Measurements from ENCODE around the gene TRIM54.
A peak's percentile ranks its signal among the peaks of the same experiment; 100 is the strongest.
"Not testable (repeated sequence)": the region's sequence is repeated elsewhere in the genome, so short reads cannot be mapped to it uniquely, and the experiment has no call there.

Gene TRIM54

DNA sequence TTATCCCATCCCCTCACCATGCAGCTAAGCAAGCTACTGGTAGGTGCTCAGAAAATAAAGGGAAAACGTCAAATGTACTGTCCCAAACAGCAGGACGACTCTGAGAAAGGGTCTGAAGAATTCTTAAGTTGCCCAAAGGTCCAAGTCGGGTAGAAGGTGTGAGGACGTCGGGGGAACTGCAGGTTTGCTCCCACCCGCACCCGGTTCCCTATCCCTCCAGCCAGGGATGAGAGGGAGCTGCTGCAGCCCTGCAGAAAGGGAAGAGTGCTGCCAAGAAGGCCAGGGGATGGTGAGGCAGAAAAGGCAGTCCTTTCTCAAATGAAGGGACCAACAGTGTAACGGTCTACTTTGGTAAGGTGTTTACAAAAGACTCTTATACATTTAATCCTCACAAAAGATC, 32.9 kb downstream of the TRIM54 start:
- no peak for DNase-seq

DNA sequence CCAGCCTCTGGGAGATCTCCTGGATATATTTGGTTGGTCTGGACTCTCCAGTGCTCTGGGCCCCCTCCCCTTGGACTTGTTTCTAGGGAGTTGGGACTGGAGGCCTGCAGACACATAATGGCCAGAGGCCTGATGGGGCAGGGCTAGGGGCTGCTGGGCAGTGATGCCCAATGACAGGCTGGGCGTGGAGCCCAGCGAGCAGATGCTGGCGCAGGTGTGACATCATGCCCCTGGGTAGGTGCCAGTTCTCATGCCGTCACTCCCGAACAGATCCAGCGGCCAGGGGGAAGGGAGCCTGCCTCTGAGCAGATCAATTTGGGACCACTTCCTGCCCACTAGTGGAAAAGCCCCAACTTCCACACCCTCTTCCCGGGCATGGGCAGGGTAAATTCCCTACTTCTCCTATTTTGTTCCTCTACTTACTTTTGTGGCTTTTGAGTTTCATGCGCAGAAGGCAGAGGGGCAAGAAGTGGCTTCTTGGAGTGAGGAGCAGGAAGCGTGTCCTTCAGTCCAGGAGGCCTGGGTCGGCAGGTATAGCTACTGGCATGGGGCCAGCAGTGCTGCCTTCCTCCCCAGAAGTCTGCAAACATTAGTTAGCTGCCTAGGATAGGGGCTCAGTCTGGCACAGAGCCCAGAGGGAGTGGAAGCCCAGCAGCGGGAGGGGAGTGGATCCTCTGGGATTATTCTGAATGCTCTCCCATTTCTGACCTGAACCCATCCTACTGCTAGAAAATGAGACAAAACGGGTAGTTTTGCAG, 34.6 kb downstream of the TRIM54 start:
- DNase-seq = no peak

DNA sequence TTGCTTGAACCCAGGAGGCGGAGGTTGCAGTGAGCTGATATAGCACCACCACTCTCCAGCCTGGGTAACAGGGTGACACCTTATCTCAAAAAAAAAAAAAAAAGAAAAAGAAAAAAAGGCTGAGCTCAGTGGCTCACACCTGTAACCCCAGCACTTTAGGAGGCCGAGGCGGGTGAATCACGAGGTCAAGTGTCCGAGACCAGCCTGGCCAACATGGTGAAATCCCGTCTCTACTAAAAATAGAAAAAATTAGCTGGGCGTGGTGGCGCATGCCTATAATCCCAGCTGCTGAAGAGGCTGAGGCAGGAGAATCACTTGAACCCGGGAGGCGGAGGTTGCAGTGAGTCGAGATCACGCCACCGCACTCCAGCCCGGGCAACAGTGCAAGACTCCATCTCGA, 37.6 kb downstream of the TRIM54 start:
- not testable (repeated sequence) for DNase-seq

DNA sequence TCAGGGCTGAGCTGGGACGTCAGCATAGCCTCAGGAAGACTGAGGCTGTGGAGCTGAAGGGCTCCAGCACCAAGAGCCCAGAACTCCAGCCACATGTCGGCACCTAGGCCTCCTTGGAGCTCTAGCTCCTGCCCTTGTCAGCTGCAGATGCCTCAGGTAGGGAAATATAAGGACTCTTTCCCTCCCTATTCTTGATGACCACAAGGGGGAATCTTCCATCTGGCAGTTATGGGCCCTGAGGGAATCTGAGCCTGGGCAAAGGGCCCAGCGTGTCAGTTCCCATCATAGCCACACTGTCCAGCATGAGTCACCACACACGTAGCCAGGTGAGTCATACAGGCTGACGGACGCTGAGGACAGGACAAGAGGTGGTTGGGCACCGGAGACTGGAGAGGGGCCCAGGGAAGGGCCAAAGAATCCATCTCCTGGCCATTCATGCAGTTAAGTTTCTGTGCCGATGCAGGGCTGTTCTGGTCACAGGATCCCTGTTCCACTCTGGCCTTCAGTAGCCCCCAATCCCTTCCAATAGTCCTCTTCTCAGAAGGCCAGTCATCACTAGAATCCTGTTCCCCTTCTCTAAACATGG, 38.8 kb downstream of the TRIM54 start:
- DNase-seq = no peak

DNA sequence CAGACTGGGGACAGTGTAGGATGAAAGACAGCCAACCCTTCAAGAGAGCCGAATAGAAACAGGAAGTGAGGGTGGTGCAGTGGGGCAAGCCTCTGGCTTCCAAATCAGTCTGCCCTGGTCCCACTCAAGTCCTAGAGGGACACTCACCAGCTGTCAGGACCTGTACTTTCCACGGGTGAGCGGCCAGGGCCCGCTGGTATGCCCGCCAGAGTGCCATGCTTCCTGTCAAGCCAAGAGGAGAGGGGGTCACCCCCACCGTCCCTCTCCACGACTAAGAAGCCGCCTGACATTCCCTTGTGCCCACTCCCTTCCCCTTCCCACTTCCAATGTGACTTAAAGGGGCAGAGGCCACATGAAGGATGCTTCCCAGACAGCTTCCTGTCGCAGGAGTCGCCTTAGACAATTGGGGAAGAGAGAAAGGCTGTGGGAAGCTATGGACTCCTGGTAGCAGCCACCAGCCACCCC, 40.1 kb downstream of the TRIM54 start:
- DNase-seq = peak; percentile 25

DNA sequence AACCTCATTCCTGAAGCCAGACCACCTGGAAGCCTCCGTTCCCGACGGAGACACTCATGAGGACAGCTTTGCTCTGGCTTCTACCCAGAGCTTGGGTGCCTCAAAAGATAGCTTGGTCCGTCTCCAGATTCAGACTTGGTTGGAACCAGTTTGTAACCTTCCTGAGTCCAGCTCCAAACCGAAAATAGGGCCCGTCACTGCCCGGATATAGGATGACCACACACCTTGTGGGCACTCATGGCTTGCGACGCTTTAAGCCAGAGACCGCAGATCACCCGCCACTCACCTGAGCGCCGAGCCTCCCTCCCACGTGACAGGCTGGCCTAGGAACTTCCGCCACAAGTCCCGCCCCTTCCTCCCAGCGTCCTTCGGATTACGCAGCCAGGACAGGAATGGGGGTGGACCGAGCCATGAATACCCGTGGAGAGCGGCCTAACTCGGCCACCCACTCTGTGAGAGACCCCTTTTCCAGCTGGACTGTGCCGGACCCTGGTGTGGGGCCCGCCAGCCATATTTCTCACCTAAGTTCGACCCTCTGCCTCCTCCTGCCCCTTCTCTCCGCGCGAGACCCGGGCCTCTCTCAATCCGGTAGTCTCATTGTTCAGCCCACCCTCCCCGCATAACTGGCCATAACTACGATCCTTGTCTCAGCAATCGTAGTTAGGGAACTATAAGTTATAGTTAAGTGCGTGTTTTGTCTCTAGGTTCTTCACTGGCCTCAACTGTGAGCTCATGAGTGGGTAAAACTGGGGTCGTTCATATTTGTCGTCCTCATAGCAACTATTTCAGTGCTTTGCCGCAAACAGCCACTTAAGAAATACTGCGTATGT, 40.8 kb downstream of the TRIM54 start, which contains the start of gene MPV17:
TSS of gene MPV17 (minus strand) at position 332 of the 830 bp plus-strand sequence. CDS start 580 bp downstream, outside the sequence.
- peak; percentile 94 for DNase-seq

DNA sequence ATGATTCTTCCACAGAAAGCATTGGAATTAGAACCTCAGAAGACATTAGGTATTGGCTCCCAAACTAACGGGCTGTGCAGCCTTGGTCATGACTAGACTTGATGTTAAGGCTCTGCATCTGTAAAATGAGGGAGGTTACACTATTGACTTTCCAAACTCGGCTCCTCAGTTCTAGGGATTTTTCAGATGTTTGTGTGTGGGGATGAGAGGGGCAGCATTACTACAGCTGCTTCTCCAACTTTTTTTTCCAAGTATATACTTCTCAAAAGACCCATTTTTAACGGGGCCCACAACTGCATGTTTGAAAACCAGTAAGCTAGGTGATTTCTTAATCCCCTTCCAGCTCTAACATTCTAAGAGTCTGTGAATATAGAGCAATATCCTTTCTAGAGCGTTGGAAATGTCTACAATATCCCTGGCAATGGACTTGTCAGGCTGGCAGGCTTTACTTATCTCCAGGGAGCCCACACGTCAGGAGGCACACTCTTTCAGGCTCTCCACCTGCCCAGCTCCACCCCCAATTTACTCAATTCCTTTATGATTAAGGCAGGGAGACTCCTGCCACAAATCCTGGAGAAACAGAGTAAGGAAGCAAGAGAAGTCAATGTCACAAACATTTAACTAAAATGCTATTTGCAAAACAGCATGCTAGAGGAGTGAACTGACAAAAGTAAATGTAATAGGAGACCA, 41.5 kb downstream of the TRIM54 start:
- DNase-seq = no peak

DNA sequence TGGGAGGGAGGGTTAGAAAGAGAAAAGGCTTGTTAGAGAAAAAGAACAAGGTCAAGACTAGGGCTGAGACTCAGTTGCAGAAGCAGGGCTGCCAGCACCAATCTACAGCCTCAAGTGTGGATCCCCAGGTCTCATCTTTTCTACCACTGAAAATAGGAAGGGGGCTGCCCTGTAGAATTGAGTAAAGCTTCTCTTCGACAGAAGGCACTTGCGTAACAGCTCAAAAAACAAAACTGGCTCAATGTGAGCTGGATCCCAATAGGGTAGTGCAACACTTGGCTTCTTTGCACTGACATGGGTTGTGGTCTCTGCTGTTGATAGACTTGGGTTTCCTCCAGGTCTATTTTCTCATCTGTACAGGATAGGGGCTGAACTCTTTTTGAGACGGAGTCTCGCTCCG, 42.5 kb downstream of the TRIM54 start:
- no peak for DNase-seq

DNA sequence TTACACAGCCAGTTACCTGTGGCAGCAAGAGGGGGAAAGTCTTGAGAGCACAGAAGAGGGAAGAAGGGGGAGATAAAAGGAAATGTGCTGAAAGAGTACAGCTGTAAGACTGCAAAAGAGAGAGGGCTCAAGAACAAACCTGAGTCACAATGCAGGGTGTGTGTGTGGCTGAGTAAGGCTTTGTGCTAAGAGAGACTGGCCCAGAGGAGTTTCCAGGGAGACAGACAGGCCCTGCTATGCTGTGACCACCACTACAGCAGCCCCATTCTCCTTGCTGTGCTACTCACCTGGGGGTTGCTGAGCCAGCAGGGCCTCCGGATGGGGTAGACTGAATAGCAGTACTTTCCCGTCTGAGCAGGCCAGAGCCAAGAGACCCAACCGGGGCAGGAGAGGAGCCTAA, 53.1 kb downstream of the TRIM54 start:
- no peak for DNase-seq

DNA sequence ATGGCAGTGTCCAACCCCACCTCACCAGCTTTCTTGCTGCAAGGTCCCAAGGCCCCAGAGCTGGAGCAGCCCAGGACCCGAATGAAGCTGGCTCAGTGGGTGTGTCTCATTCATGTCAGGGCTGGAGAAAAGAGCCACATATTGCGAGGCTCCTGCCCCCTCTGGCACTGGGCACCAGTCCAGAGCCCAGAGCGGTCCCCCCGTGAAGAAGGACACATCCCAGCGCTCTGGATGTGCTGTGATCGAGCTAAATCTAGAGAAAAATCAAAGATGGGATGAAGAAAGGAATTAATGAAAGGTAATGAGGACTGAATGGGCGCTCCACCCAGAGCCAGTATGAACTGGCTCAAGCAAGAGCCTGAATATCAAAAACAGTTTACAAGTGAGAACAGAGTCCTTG, 53.9 kb downstream of the TRIM54 start:
- no peak for DNase-seq

DNA sequence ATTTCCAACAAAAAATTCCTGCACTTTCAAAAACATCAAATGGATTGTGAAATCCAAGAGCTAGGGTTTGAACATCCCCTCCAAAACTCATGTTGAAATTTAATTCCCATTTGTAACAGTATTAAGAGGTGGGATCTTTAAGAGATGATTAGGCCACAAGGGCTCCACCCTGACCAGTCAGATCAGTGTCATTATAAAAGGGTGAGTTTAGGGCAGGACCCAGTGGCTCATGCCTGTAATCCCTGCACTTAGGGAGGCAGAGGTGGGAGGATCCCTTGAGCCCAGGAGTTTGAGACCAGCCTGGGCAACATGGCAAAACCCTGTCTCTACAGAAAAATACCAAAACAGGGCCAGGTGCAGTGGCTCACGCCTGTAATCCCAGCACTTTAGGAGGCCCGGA, 65.4 kb downstream of the TRIM54 start:
- no peak for DNase-seq

DNA sequence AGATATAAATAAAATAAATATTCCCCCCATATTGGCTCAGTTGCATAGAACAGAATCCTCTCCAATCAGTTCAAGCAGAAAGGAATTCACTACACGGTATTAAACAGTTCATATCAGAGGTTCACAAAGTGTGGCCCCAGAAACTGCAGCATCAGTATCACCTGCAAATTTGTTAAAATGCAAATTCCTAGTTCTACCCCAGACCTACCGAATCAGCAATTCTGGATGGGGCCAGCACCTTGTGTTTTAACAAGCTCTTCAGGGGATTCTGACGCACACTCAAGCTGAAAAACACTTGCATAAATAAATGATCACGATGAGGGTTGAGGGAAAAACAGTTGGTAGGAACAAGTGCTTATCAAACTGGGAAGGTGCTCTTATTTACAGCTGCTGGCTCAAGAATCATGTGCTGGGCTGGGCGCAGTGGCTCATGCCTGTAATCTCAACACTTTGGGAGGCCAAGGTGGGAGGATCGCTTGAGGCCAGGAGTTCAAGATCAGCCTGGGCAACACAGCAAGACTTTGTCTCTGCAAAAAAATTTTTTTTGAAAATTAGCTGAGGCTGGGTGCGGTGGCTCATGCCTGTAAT, 68.0 kb downstream of the TRIM54 start:
- no peak for DNase-seq

DNA sequence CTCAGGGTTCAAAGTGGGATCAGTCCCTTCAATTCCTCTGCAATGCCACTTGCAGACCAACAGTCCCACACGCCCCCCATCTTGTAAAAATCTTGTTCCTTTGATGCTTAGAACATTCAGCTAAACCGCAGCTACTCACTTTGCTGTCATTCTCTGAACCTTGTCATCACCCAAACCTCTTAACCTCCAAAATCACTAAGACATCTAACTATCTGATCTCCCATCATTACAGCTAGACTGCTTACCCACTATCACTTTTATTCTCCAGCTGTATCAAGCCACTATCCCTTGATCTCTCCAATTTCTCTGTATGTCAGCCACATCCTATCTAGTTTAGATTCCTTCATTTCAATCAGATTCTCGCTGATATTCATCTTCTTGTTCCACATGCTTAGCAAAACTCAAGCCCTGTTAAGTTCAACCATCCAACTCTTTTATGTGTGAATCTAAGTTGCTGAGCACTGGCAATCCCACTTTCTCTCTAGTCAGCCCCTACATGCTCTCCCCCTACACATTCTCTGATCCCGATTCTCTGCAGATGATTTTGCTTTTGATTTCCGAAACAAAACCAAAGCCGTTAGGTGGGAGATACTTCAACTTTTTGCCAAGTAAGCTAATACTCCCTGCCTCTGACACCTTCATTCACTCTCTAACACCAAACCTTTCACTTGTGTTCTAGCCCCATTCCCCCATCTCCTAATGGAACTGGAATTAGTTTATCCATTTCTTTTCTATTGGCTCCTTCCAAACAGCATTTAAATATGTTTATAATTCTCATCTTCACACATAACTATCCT, 69.8 kb downstream of the TRIM54 start:
- DNase-seq = no peak

DNA sequence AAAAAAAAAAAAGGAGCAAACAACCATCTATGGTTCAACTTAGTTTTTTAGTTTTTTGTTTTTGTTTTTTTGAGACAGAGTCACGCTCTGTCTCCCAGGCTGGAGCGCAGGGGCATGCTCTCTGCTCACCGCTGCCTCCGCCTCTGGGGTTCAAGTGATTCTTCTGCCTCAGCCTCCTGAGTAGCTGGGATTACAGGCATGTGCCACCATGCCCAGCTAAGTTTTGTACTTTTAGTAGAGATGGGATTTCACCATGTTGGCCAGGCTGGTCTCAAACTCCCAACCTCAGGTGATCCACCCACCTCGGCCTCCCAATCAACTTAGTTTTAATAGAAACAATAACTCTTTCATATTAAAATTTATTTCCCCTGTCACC, 71.1 kb downstream of the TRIM54 start:
- not testable (repeated sequence) for DNase-seq

DNA sequence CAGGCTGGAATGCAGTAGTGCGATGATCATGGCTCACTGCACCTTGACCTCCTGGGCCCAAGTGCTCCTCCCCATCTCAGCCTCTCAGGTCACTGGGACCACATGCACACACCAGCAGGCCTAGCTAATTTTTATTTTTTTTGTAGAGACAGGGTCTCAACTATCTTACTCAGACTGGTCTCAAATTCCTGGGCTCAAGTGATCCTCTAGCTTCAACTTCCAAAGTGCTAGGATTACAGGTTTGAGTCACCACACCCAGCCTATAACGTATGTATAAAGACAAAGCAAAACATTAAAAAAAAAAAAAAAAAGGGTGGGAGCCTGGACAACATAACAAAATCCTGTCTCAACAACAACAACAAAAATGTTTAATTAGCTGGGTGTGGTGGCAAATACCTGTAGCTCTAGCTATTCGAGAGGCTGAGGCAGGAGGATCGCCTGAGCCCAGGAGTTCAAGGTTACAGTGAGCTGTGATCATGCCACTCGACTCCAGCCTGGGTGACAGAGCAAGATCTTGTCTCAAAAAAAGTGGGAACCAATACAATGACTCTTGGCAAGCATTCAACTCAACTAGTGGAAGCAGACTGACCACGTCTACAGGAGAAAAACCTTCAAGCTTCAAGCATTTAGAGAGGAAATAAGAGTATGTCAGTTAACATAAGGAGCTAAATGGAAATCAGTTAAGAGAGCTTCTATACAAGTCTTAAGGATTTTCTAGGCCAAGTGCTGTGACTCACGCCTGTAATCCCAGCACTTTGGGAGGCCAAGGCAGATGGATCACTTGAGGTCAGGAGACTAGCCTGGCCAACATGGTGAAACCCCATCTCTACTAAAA, 71.8 kb downstream of the TRIM54 start:
- DNase-seq = no peak

DNA sequence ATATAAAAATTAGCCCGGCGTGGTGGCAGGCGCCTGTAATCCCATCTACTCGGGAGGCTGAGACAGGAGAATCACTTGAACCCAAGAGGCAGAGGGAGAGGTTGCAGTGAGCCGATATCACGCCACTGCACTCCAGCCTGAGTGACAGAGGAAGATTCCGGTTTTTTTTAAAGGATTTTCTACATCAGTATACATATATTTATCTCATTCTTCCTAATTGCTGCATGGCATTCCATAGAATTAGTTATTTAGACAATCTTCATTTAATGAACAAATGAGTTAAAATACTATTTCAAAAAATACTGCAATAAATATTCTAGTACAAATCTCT, 72.3 kb downstream of the TRIM54 start:
- DNase-seq = no peak

DNA sequence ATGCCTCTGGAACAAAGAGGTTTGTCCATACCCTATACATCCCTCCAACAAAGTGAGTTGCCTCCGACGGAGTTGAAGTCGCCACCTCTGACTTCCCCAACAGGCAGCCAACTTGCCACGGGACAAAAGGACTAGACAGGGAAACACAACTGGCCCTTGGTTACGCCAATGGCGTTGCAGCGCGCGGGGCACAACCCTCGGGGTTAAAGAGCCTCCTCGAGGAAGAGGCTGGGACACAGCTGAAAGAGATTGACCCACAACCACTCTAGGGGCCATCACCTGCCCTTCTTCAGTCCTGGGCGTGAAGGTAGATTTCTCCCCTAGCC, 73.8 kb downstream of the TRIM54 start:
- no peak for DNase-seq

DNA sequence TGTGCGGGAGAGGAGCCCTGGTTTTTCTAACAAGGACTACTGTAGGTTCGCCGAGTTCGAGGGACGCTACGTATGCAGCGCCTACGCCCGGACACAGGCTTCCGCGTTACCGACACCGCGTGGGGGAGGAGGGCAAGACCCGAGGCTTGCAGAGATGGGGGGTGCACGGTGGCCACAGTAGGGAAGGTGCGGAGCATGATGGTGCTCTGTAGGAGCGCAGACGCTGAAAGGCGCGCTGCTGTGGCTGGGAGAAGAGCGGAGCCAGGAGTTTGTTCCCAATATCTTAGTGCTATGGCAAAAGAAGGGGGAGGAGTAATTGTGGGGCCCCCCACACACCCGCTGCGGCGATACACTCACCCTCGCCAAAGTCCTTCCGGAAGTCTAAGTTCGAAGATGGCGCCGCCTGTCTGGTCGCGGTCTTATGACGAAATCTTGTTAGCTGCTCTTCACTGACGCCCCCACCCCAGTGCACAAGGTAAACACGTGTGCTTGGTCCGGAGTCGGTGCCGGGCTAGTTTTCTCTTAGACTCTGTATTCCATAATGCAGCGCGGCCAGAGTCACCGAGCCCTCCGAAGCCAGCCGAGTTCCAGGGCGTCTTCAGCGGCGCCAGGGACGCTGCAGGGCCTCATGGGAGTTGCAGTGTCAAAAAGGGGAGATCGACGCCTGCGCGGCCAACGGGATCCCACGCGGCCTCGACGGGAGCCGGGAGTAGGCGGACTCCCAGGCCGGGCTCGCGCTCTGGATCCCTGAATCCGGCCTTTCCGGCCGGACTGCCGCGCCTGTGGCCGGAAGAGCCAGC, 74.4 kb downstream of the TRIM54 start, which contains the start of gene GTF3C2:
TSS of gene GTF3C2 (minus strand) at position 383 of the 800 bp plus-strand sequence. CDS start 13,210 bp downstream, outside the sequence.
- peak; percentile 94 for DNase-seq
